GM18909 (cell line): ENCODE measurements around the gene AVL9.

Source experiments
- ATAC-seq: cut with Tn5 transposase; IDR thresholded peaks from one replicate; pipeline ENCODE4 v1.9.1; 2021; ENCODE audit warnings: mild to moderate bottlenecking; ENCODE audit not compliant: unreplicated experiment, poor library complexity

The AVL9 gene

GRCh38 chr7:32532716-32533115 lies 37.4 kb downstream of the AVL9 start:
- ATAC-seq: no peak

GRCh38 chr7:32533276-32534029 lies 38.2 kb downstream of the AVL9 start:
- ATAC-seq: no peak

GRCh38 chr7:32535162-32535702 lies 39.9 kb downstream of the AVL9 start:
- ATAC-seq: no peak

GRCh38 chr7:32536016-32536415 lies 40.7 kb downstream of the AVL9 start:
- ATAC-seq: no peak

- no peak for ATAC-seq
Observed at GRCh38 chr7:32536585-32536984, 41.3 kb downstream of the AVL9 start.

GRCh38 chr7:32537760-32538159 lies 42.5 kb downstream of the AVL9 start:
- ATAC-seq: no peak

GRCh38 chr7:32539366-32539765 lies 44.1 kb downstream of the AVL9 start:
- ATAC-seq: no peak

- ATAC-seq: no peak
Observed at GRCh38 chr7:32539919-32540531, 44.7 kb downstream of the AVL9 start.

GRCh38 chr7:32542595-32542994 lies 47.3 kb downstream of the AVL9 start:
- no peak for ATAC-seq

- ATAC-seq: no peak
Observed at GRCh38 chr7:32559480-32559879, 64.2 kb downstream of the AVL9 start.

- no peak for ATAC-seq
Observed at GRCh38 chr7:32560075-32560474, 64.8 kb downstream of the AVL9 start.

GRCh38 chr7:32561613-32562012 lies 66.3 kb downstream of the AVL9 start:
- no peak for ATAC-seq

GRCh38 chr7:32564542-32564941 lies 69.3 kb downstream of the AVL9 start:
- ATAC-seq: no peak

- ATAC-seq: no peak
Observed at GRCh38 chr7:32569388-32570289, 74.3 kb downstream of the AVL9 start.

- no peak for ATAC-seq
Observed at GRCh38 chr7:32573110-32573687, 77.9 kb downstream of the AVL9 start.

- ATAC-seq: no peak
Observed at GRCh38 chr7:32574626-32575025, 79.3 kb downstream of the AVL9 start.

- no peak for ATAC-seq
Observed at GRCh38 chr7:32577421-32577820, 82.1 kb downstream of the AVL9 start.

GRCh38 chr7:32579776-32580175 lies 84.5 kb downstream of the AVL9 start:
- no peak for ATAC-seq

- ATAC-seq: no peak
Observed at GRCh38 chr7:32580646-32581045, 85.4 kb downstream of the AVL9 start.

- ATAC-seq: no peak
Observed at GRCh38 chr7:32582036-32582435, 86.7 kb downstream of the AVL9 start.
